SU-DHL-6 (cell line): ENCODE results near the gene CYB561.

Source experiments
- H2AFZ ChIP-seq: fragments of 200-600 bp; sonication (generic); 2 replicates; pipeline ENCODE4 v1.6.1; 2014; ENCODE audit warnings: low read depth, mild to moderate bottlenecking, moderate library complexity, mixed read lengths, antibody characterized with exemption, low read length; ENCODE audit not compliant: severe bottlenecking
- H3F3A ChIP-seq: fragments of 200-600 bp; shearing (Covaris generic); 2 replicates; pipeline ENCODE4 v1.6.0; 2016; ENCODE audit warnings: antibody characterized with exemption, mild to moderate bottlenecking; ENCODE audit not compliant: insufficient read depth
- H3K27ac ChIP-seq: fragments of 200-600 bp; sonication (generic); 2 replicates; pipeline ENCODE4 v1.5.1; 2016; ENCODE audit warnings: low read depth, mild to moderate bottlenecking, low read length, moderate library complexity, mixed read lengths
- H3K27me3 ChIP-seq: fragments of 200-600 bp; sonication (generic), shearing (Covaris generic); 2 replicates; pipeline ENCODE4 v1.6.0; 2014; ENCODE audit warnings: mild to moderate bottlenecking, low read length
- H3K36me3 ChIP-seq: fragments of 200-600 bp; sonication (generic); 2 replicates; pipeline ENCODE4 v1.6.1; 2014; ENCODE audit warnings: mild to moderate bottlenecking, low read length, mixed read lengths
- H3K4me2 ChIP-seq: fragments of 300-600, 200-600 bp; shearing (Covaris generic), sonication (generic); 2 replicates; pipeline ENCODE4 v1.6.0; 2014; ENCODE audit warnings: low read length, low read depth, mild to moderate bottlenecking; ENCODE audit not compliant: poor library complexity, severe bottlenecking
- H3K4me3 ChIP-seq: fragments of 200-600 bp; sonication (generic); 2 replicates; pipeline ENCODE4 v1.5.1; 2014; ENCODE audit warnings: antibody characterized with exemption, low read length, mild to moderate bottlenecking, mixed read lengths; ENCODE audit not compliant: insufficient read depth, poor library complexity, severe bottlenecking
- H3K79me2 ChIP-seq: fragments of 200-600 bp; sonication (generic); 2 replicates; pipeline ENCODE4 v1.6.1; 2014; ENCODE audit warnings: mild to moderate bottlenecking, low read length, moderate library complexity; ENCODE audit not compliant: insufficient read depth
- H3K9ac ChIP-seq: fragments of 200-600 bp; sonication (generic); 2 replicates; pipeline ENCODE4 v1.7.0; 2014; ENCODE audit warnings: mild to moderate bottlenecking, low read length
- H3K9me2 ChIP-seq: fragments of 200-600 bp; sonication (generic); replicated peaks from 2 replicates; pipeline ENCODE4 v1.6.1; 2014; ENCODE audit warnings: low read length; ENCODE audit not compliant: insufficient read depth
- H3K9me3 ChIP-seq: fragments of 200-600 bp; sonication (generic); 2 replicates; pipeline ENCODE4 v1.6.1; 2014; ENCODE audit warnings: low read length, mixed read lengths; ENCODE audit not compliant: insufficient read depth
- H4K20me1 ChIP-seq: fragments of 200-600 bp; sonication (generic); 2 replicates; pipeline ENCODE4 v1.6.1; 2014; ENCODE audit warnings: low read depth, mild to moderate bottlenecking, antibody characterized with exemption, low read length, moderate library complexity, mixed read lengths
- CTCF ChIP-seq: fragments of 200-600 bp; sonication (generic); IDR thresholded peaks from one replicate; pipeline ENCODE4 v1.5.1; 2017; ENCODE audit warnings: antibody characterized with exemption, mild to moderate bottlenecking, low read length, moderate library complexity; ENCODE audit not compliant: insufficient read depth, poor library complexity, severe bottlenecking
- EZH2phosphoT487 ChIP-seq: fragments of 200-600 bp; sonication (generic), shearing (Covaris generic); conservative IDR thresholded peaks from 2 replicates; pipeline ENCODE4 v1.6.1; 2018; ENCODE audit warnings: mild to moderate bottlenecking, antibody characterized with exemption, low read length, moderate library complexity, mixed read lengths

CYB561 gene

GRCh38 chr17:63405020-63405419 lies 41.1 kb downstream of the CYB561 start:
- Histone ChIP-seq H3K27me3 (no peaks in the 10 kb centered on the region), H3K4me3 (no peak overlapping the region), H3K4me2 (no peak overlapping the region), H3K79me2 (no peaks in the 10 kb centered on the region), H3K9ac (no peak overlapping the region), H3K9me2 (no peaks in the 10 kb centered on the region), H3K27ac (no peak overlapping the region), H3F3A (no peaks in the 10 kb centered on the region), H4K20me1 (no peaks in the 10 kb centered on the region), H3K9me3 (no peaks in the 10 kb centered on the region), H2AFZ (no peak overlapping the region), H3K36me3 (no peaks in the 10 kb centered on the region)
- TF ChIP-seq EZH2phosphoT487 (no peak), CTCF (no peak)

GRCh38 chr17:63402431-63403212 lies 43.5 kb downstream of the CYB561 start:
- Histone ChIP-seq H3F3A (no peaks in the 10 kb centered on the region), H3K27ac (no peak overlapping the region)
- TF ChIP-seq CTCF: no peak
- no peak for TF ChIP-seq EZH2phosphoT487

GRCh38 chr17:63399856-63400255 lies 46.2 kb downstream of the CYB561 start:
- Histone ChIP-seq H3K9me2 (no peaks in the 10 kb centered on the region), H3K27ac (no peak overlapping the region), H3K9ac (no peak overlapping the region), H3K79me2 (no peaks in the 10 kb centered on the region), H2AFZ (no peak overlapping the region), H4K20me1 (no peaks in the 10 kb centered on the region), H3K36me3 (no peaks in the 10 kb centered on the region), H3K4me3 (no peak overlapping the region), H3K27me3 (no peaks in the 10 kb centered on the region), H3K4me2 (no peak overlapping the region), H3K9me3 (no peaks in the 10 kb centered on the region), H3F3A (no peaks in the 10 kb centered on the region)
- TF ChIP-seq CTCF (no peak), EZH2phosphoT487 (no peak)

More at GRCh38 chr17:63402431-63403212, 43.5 kb downstream of the CYB561 start:
- Histone ChIP-seq H3K4me3 (no peak overlapping the region), H3K9me3 (no peaks in the 10 kb centered on the region), H3K79me2 (no peaks in the 10 kb centered on the region), H3K4me2 (no peak overlapping the region), H3K36me3 (no peaks in the 10 kb centered on the region), H3K9ac (no peak overlapping the region), H3K27me3 (no peaks in the 10 kb centered on the region), H2AFZ (no peak overlapping the region), H4K20me1 (no peaks in the 10 kb centered on the region), H3K9me2 (no peaks in the 10 kb centered on the region)
